HG02759 (cell line): ENCODE measurements around the gene TDRD10.

Experiments
- ATAC-seq: cut with Tn5 transposase; IDR thresholded peaks from one replicate; pipeline ENCODE4 v1.9.1; 2021; ENCODE audit warnings: mild to moderate bottlenecking, moderate library complexity; ENCODE audit not compliant: unreplicated experiment

The TDRD10 gene, protein sequence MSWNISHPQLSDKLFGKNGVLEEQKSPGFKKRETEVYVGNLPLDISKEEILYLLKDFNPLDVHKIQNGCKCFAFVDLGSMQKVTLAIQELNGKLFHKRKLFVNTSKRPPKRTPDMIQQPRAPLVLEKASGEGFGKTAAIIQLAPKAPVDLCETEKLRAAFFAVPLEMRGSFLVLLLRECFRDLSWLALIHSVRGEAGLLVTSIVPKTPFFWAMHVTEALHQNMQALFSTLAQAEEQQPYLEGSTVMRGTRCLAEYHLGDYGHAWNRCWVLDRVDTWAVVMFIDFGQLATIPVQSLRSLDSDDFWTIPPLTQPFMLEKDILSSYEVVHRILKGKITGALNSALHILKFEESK

DNA sequence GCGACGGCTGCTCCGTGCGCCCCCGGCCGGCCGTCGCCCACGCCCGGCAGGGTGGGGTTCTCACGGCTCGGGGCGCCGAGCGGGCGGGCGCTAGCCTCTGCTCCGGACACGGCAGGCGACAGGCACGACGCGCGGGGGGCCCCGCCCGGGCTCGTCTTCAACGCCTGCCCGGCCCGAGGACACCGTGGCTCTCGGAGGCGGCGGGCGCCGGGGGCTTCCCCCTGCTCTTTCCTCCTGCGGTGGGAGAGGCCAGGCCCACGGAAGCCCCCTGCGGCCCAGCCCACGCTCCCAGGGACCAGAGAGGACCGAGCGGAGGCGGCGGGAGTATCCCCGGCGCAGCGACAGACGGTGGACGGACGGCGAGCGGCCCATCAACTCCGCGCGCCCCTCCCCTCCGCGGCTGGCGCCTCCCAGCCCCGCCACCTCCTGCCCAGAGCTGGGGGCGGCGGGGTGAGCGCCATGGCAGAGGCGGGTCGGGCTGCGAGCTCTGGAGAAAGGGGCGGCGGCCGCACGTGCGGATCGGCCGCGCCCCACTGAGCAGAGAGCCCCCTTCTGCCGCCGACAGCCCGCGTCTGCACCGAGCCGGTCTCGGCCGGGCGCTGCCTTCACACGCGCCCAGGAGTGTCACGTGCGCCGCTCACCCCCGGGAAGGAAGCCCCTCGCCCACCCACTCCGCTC is at the start of gene TDRD10, which contains the start of gene SHE:
TDRD10 (plus strand) TSS at position 154 of the 678 bp plus-strand sequence. CDS start 4,685 bp downstream, outside the sequence.
SHE (minus strand) TSS at position 347 of the 678 bp plus-strand sequence. CDS start 386 bp downstream, outside the sequence.
- no peak for ATAC-seq

DNA sequence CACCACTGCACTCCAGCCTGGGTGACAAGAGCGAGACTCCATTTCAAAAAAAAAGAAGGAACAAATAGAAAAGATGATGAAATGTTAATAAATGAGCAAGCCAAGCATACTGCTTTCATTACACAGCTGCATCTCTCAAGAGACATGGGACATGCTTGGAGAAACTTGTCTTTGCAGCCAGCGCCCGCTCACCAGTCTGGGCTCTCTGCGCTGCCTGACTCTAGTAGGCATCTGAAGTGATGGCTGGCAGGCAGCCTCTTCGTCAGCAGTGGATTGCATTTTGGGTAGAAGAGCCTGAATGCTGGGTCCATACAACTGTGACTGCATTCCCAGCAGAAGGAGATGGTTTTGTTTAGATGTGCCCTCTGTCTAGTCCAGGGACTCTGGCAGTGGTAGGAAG is 48.9 kb upstream of the TDRD10 start:
- ATAC-seq, result no peak

DNA sequence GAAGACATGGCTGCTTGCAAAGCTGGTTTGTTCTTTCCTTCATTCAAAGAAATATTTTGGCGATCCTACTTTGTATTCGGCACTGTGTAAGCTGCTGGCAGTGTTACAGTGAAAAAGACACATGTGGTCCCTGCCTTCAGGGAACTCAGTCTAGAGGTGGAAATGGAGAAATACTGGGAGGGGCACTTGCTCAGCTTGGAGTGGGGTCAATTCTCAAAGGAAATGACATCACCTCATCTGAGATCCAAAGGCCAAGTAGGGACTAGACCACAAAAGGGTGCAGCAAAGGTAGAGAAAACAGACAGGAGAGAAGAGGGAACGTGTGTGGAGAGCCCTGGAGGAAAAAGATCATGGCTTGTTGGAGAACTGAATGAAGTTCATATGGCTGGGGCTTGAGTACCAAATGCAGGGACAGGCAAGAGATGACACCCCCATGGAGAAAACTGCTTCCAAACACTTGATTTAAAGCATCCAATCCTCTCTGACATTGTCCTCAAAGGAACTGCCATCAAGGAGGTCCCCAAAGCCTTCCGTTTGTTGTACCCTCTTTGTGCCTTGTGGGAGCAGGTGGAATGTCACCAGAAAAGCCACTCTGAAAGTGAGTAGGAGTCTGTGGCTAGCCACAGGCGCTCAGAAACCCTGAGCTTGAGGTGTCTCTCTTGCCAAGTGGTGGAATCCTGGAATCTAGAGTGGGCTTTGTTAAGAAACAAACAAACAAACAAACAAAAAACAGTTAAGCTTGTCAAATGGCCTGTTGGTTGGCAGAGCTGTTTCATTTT is 48.3 kb upstream of the TDRD10 start:
- ATAC-seq, result no peak

DNA sequence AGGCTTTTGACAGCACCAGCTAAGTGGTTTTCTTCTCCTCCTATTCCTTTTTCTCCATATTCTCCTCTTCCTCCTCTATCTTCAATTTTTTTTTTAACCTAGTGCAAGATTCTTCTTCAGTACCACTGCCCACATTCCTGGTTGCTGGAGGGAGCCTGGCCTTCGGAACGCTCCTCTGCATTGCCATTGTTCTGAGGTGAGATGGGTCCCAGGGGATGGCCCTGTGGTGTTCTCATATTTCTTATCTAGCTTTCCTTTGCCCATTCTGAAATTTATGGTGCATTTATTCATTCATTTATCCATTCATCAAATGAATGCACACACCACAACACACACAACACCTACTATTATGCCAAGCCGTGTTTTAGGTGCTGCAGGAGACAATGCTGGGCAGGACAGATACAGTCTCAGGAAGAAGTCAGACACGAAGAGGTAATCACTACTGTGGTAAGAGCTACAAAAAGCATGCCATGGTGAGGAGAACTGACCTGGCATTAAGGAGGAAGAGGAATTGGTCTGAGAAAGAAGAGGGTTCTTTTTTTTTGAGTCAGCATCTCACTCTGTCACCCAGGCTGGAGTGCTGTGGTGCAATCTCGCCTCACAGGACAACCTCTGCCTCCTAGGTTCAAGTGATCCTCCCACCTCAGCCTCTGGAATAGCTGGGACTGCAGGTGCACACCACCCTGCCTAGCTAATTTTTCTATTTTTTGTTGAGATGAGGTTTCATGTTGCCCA is 47.5 kb upstream of the TDRD10 start:
- ATAC-seq, result no peak

DNA sequence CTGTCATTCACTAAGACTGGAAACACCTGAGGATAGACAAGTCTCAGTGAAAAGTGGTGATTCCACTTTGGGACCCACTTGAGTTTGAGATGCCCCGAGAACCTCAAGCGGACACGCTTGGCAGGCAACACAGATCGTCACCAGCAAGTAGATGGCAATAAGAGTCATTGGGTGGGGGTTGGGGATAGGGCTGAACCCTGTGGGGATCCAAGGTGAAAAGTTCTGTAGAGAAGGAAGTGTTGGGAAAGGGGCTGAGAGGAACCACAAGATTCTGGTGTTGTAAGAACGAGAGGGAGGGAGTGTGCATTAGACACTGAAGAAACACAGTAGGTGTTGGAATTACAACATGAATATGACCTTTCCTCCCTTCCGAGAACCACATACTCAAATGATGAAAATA is 45.4 kb upstream of the TDRD10 start:
- ATAC-seq, result no peak

DNA sequence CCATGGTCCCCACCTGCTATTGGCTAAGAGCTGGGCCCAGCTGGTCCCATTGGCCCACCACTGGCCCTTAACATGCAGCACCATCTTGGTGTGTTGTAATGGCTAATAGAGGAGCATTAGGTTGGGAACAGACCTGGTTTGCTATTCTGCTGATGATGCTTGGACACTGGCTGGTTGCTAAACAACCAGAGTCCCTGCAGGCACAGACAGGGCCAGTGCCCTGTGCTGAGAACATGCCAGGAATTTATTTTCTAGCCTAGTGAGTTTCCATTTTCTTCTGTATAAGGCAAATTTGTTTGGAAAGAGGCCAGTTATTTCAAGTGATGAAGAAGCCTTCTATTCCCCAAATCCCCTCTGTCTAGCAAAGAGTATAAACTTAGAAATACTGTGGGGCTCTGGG is 42.9 kb upstream of the TDRD10 start:
- ATAC-seq, result no peak

DNA sequence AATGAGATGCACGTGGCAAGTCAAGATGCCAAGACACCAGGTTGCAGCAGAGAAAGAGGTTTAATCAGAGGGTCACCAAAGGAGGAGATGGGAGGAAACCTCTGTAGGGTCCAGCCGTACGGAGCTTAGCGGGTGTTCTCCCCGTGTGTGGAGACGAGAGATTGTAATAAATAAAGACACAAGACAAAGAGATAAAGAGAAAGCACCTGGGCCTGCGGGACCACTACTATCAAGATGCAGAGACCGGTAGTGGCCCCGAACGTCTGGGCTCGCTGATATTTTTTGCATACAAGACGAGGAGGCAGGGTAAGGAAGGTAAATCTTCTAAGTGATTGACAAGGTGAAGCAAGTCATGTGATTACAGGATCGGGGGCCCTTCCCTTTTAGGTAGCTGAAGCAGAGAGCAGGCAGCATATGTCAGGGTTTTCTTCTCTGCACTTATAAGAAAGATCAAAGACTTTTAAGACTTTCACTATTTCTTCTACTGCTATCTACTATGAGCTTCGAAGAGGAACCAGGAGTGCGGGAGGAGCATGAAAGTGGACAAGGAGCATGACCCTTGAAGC is 41.2 kb upstream of the TDRD10 start:
- ATAC-seq, result no peak

DNA sequence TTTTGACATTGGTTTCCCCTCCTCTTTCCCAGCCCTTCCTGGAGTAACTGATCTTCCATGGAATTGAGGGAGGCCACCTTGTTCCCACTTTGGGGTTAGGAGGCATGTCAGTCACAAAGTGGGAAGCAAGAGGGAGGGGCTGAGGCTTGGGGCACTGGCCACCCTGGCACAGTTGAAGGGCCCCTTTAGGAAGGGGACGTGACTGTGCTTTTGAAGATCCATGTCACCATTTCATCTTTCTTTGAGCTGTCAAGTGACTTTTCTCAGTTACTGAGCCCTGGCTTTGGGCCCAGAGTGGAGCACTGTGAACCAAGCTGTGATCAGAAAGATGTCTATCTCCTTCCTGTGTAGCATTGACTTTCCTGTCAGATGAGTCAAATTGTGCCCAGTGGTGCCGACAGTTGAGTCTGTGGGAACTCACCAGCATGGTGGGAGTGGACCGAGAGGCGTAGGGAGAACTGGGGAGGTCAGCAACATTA is 38.5 kb upstream of the TDRD10 start:
- no peak for ATAC-seq

DNA sequence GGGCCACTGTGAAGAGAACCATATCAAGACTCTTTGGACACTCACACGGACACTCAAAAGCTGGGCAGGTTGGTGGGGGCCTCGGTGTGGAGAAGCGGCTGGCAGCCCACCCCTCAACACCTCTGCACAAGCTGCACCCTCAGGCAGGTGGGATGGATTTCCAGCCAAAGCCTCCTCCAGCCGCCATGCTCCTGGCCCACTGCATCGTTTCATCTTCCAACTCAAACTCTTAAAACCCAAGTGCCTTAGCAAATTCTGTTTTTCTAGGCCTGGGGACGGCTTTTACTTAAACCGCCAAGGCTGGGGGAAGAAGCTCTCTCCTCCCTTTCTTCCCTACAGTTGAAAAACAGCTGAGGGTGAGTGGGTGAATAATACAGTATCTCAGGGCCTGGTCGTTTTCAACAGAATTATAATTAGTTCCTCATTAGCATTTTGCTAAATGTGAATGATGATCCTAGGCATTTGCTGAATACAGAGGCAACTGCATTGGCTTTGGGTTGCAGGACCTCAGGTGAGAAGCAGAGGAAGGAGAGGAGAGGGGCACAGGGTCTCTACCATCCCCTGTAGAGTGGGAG is 36.3 kb upstream of the TDRD10 start:
- no peak for ATAC-seq

DNA sequence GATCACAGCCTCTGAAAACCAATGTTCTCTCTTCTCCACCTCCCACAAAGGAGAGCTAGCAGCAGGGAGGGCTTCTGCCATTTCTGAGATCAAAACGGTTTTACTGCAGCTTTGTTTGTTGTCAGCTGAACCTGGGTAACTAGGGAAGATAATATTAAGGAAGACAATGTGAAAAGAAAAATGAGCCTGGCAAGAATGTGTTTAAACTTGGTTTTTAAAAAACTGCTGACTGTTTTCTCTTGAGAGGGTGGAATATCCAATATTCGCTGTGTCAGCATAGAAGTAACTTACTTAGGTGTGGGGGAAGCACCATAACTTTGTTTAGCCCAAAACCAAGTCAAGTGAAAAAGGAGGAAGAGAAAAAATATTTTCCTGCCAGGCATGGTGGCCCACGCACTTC is 35.8 kb upstream of the TDRD10 start:
- ATAC-seq, result no peak

DNA sequence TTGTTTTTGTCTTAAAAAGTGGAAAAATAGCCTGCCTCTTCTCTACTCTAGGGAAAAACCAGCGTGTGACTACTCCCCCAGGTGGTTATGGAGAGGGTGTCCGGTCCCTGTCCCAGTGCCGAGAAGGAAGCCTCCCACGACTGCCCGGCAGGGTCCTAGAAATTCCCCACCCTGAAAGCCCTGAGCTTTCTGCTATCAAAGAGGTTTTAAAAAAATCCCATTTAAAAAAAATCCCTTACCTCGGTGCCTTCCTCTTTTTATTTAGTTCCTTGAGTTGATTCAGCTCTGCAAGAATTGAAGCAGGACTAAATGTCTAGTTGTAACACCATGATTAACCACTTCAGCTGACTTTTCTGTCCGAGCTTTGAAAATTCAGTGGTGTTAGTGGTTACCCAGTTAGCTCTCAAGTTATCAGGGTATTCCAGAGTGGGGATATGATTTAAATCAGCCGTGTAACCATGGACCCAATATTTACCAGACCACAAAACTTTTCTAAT is 35.0 kb upstream of the TDRD10 start:
- no peak for ATAC-seq

DNA sequence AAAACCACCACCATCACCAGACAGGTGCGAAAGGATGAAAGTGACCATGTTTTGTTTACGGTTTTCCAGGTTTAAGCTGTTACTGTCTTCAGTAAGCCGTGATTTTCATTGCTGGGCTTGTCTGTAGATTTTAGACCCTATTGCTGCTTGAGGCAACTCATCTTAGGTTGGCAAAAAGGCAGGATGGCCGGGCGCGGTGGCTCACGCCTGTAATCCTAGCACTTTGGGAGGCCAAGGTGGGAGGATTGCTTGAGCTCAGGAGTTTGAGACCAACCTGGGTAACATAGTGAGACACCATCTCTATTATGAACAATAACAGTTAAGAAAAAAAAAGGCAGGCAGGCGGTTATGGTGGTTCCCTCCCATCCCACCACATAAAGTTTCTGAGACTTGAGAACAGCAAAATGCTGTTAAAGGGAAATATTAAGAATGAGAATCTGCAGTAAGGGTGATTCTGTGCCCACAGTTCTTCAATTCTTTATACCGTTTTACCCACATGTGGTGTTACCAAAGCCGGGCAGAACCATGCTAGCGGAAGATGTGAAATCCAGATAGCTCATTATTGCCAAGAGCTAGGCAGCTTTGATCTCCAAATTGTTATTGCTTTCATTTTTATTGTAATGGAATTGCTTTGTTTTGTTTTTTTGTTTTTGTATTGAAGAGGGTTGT is 34.5 kb upstream of the TDRD10 start:
- ATAC-seq, result no peak

DNA sequence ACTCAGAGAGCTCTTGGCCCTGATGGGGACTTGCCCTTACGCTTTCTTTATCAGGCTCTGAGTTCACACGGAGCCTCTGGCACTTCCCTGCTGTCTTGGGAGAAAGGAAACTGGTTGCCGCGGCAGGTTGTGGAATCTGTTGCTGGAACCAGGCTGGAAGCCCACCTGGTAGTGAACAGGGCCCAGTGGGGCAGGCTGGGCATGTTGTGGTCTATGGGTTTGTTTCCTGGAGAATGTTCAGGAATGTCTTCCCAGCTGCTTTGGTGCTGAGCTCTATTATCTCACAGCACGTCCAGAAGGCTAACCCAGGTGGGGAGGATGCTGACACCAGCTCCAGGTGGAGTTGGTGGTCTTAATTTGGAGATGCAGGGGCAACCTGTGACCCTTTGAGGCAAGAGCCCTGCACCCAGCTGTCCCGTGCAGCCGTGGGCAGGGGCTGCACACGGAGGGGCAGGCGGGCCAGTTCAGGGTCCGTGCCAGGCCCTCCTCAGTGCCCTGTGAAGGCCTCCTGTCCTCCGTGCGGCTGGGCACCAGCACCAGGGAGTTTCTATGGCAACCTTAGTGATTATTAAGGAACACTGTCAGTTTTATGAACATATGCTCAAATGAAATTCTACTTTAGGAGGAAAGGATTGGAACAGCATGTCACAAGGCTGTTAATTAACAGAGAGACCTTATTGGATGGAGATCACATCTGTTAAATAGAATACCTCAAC is 33.3 kb upstream of the TDRD10 start:
- ATAC-seq, result no peak

DNA sequence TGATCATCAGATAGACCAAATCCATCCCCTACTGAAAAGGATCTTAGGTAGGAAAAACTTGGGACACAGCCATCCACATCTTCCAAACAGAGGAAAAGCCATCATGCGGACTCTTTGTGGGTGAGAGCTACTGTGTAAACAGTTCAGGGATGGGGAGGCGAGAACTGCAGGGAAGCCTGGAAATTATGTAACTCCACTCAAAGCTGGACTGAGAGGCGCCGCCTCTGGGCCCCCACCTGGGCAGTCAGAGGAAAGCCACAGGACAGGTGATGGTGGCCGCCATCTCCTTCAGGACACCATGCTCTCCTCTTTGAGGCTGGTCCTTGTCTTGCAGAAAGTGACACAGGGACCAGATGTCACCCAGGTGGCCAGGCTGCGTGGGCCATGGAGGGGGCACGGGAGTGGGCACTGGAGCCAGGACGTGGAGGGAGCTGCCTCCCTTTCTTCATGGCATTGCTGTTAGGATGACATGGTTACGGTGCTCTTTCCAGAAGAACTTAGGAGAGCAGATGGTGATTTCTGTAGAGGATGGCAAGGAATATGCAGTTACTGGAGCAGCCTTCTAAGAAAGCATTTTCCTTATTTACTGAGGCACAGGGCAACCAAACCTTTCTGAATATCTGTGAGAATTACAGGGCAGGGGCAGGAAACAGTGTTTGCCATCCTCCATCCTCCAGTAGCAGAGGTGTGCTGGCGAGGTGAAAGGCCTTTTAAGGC is 32.0 kb upstream of the TDRD10 start:
- no peak for ATAC-seq

DNA sequence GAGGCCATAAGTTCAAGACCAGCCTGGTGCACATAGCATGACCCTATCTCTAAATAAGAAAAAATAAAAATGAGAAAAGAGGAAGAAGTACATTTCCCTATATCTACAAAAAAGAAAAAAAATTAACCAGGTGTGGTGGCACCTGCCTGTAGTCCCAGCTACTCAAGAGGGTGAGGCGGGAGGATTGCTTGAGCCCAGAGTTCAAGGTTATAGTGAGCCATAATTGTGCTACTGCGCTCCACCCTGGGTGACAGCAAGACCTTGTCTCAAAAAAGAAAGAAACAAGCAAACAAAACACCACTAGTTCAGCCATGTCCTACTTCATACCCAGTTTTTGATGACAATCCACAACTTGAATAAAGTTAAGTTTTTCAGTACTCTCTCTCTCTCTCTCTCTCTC is 30.7 kb upstream of the TDRD10 start:
- ATAC-seq, result no peak

DNA sequence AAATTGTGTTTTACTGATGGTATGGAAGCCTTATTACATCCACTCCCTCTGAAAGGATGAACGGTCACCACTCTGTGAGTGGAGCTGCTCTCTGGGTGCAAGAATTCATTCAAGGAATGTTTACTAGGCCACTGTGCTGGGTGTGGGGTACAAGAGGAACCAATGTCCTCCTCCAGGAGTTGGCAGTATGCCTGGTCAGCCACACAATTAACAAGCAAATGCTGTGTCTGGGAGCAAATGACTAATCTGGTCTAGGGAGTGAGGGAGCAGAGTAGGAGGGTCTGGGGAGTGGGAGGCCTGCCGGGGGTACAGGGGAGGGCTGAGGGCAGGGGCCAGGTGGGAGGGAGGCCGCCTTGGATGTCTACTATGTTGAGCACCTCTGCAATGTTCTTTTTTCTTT is 27.2 kb upstream of the TDRD10 start:
- no peak for ATAC-seq

DNA sequence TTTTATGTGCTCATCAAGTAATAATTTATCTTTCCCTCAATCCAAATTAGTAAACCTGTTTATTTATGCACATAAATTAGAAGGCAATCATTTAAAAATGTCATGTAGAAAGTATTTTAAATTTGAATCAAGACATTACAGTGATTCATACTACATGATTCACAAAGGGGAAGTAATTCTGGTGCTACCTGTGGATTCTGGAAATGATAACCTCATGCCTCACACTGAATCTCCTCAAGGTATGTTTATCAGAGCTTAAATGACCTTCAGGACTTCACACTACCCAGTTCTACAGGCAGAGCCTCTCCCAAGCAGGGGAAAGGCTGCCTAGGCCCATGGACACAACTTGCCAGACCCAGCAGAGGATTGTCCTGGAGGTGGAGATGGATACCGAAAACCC is 25.2 kb upstream of the TDRD10 start:
- no peak for ATAC-seq

DNA sequence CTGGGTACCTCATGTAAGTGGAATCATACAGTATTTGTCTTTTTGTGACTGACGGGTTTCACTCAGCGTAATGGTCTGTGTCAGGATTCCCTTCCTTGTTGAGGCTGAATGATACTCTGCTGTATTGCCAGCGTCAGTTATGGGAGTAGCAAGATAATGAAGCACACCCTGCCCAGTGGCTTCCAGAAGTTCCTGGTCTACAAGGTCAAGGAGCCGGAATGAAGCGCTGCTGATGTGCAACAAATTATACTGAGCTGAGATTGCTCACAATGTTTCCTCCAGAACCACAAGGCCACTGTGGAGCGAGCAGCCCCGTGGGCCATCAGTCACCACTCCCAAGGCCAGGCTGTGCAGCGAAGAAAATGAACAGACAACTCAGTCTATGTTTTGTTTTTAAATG is 24.0 kb upstream of the TDRD10 start:
- ATAC-seq, result no peak
